Spleen (tissue), 11 donors: Measurements from ENCODE around the gene MOG. TPM values are rescaled to one million over a fixed set of nuclear protein-coding genes. Genes with fewer than 3 reads are reported as not detected.
A peak's percentile ranks its signal among the peaks of the same experiment; 100 is the strongest.

ENCODE experiments used
- DNase-seq: peaks from one replicate; pipeline ENCODE4 v3.0.0-alpha.2; 2020
- H3K27ac ChIP-seq, 8 donors: fragments of 200-600 bp; sonication (generic) in 7 of 8; 1 replicate in 4 of 8; 2 replicates in 4 of 8; pipeline versions ENCODE4 v1.5.0 to v1.8.0; 2016 to 2021; ENCODE audit warnings: inconsistent platforms in 4 of 8, mild to moderate bottlenecking in 4 of 8, moderate library complexity in 1 of 8
- H3K27me3 ChIP-seq, 7 donors: fragments of 200-600 bp; sonication (generic) in 6 of 7; replicated peaks in 1 of 7; 1 replicate in 4 of 7; 2 replicates in 3 of 7; pipeline versions ENCODE4 v1.5.0 to v1.8.0; 2016 to 2021; ENCODE audit warnings: inconsistent platforms in 3 of 7, mild to moderate bottlenecking in 1 of 7
- H3K36me3 ChIP-seq, 6 donors: fragments of 200-600 bp; sonication (generic) in 5 of 6; 1 replicate in 4 of 6; 2 replicates in 2 of 6; pipeline versions ENCODE4 v1.5.0 to v1.8.0; 2016 to 2021; ENCODE audit warnings: inconsistent platforms in 2 of 6
- H3K4me1 ChIP-seq, 6 donors: fragments of 200-600 bp; sonication (generic) in 5 of 6; 1 replicate in 3 of 6; 2 replicates in 3 of 6; pipeline versions ENCODE4 v1.5.0 to v1.8.0; 2016 to 2021; ENCODE audit warnings: inconsistent platforms in 3 of 6
- H3K4me3 ChIP-seq, 8 donors: fragments of 200-600 bp; sonication (generic) in 7 of 8; 1 replicate in 4 of 8; 2 replicates in 4 of 8; pipeline versions ENCODE4 v1.5.0 to v1.8.0; 2016 to 2021; ENCODE audit warnings: inconsistent platforms in 4 of 8, mild to moderate bottlenecking in 4 of 8, moderate library complexity in 2 of 8
- H3K9me3 ChIP-seq, 8 donors: fragments of 200-600 bp; sonication (generic) in 7 of 8; 1 replicate in 4 of 8; 2 replicates in 4 of 8; pipeline versions ENCODE4 v1.5.0 to v1.8.0; 2016 to 2021; ENCODE audit warnings: inconsistent platforms in 4 of 8
- POLR2A ChIP-seq, 3 donors: fragments of 450-650 bp; IDR thresholded peaks; one replicate each; pipeline ENCODE4 v1.5.1; 2017; ENCODE audit warnings: antibody characterized with exemption in 3 of 3, mild to moderate bottlenecking in 1 of 3
- POLR2AphosphoS5 ChIP-seq, 3 donors: sonication (generic); formaldehyde crosslinking; IDR thresholded peaks; one replicate each; pipeline ENCODE4 v1.5.1; 2017; ENCODE audit warnings: antibody characterized with exemption in 3 of 3
- WGBS, 5 donors: extraction: QIAGEN DNeasy Blood & Tissue Kit in 3 of 5; methylation state at CpG; one replicate each; pipeline versions ENCODE4 v1.1.5 to v1.1.7; 2013 to 2018; 5-methylcytosine and 5-hydroxymethylcytosine counted together
- intact Hi-C: fragments of 100-400 bp; cut with DNase I; formaldehyde crosslinking; loops from one replicate; pipeline ENCODE4 v1.15.0; 2023; ENCODE audit warnings: low total_unique reads
- polyA plus RNA-seq, 3 donors: library from polyadenylated mRNA; stranded (reverse); fragments of 200-250 nt; gene quantifications; one replicate each; pipeline ENCODE4 v1.2.1, GENCODE V29; 2013
- total RNA-seq, 7 donors: library from RNA; depleted of rRNA in 3 of 7; stranded (reverse); fragments of >200 nt in 3 of 7; fragmentation: NEBNext Ultra II Directional in 4 of 7; extraction: Animal tissue kit (Norgen Biotek cat#: 25700) in 4 of 7; gene quantifications; one replicate each; pipeline versions ENCODE4 v1.1.0 to v1.2.1, GENCODE V29; 2016 to 2021
- TF ChIP-seq, protein P1 (sequence below), 11 experiments: fragments of 200-600 bp in 7 of 11; fragments of 450-650 bp in 4 of 11; sonication (generic) in 4 of 11; IDR thresholded peaks in 8 of 11; conservative IDR thresholded peaks in 3 of 11; 1 replicate in 7 of 11; 2 replicates in 4 of 11; pipeline versions ENCODE4 v1.4.0 to v1.8.0; 2016 to 2021; ENCODE audit warnings: antibody characterized with exemption in 11 of 11, inconsistent platforms in 4 of 11, mild to moderate bottlenecking in 1 of 11
- donor health status: healthy with polysubstance abuse.
- donor health status: DM: no; HTN: no; CAD: no; lungs with moderate emphysema.
- donor health status: DM: no; HTN: no; CAD: no.
- donor health status: Bipolar disorder and iron deficiency.
- donor health status: healthy.
- donor health status: DM: no; HTN: no; CAD: no.
- donor health status: DM: yes; HTN: yes; CAD: no.

Gene MOG
- total and polyA plus RNA-seq, 10 donors, result not detected

DNA sequence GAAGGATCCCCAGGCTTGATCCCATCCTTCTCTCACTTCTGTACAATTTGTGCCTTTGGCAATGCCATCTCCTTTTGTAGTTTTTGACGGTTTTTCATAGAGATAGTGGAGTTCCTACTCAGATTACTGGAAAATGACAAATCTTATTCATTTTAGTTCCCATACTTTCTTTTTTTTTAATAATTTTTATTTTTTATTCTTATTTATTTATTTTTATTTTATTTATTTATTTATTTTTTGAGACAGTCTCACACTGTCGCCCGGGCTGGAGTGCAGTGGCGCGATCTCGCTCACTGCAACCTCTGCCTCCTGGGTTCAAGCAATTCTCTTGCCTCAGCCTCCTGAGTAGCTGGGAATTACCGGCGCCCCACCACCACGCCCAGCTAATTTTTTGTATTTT is 19.6 kb upstream of the MOG start:
- H3K27me3 ChIP-seq, result peaks cover 0 to 13% (median 0%) of the 10 kb centered on the region in 7 donors
- WGBS, 5 donors, result 85 to 96% (median 92%) methylated on average over 9 of the region's 9 CpGs
- TF ChIP-seq, protein P1, sequence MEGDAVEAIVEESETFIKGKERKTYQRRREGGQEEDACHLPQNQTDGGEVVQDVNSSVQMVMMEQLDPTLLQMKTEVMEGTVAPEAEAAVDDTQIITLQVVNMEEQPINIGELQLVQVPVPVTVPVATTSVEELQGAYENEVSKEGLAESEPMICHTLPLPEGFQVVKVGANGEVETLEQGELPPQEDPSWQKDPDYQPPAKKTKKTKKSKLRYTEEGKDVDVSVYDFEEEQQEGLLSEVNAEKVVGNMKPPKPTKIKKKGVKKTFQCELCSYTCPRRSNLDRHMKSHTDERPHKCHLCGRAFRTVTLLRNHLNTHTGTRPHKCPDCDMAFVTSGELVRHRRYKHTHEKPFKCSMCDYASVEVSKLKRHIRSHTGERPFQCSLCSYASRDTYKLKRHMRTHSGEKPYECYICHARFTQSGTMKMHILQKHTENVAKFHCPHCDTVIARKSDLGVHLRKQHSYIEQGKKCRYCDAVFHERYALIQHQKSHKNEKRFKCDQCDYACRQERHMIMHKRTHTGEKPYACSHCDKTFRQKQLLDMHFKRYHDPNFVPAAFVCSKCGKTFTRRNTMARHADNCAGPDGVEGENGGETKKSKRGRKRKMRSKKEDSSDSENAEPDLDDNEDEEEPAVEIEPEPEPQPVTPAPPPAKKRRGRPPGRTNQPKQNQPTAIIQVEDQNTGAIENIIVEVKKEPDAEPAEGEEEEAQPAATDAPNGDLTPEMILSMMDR (IDR thresholded peaks at IDR 0.05 in 8 of 11, conservative IDR thresholded peaks at IDR 0.05 in 3 of 11), result no peak
- TF ChIP-seq POLR2A (IDR thresholded peaks at IDR 0.05) (no peak), POLR2AphosphoS5 (IDR thresholded peaks at IDR 0.05) (no peak)
- no peak for DNase-seq
- no peak overlapping the region for H3K27ac ChIP-seq
- H3K4me1 ChIP-seq, result peaks cover 0 to 29% (median 21%) of the 10 kb centered on the region in 6 donors
- intact Hi-C loops, result no loop called here
- H3K4me3 ChIP-seq, result no peak overlapping the region
- no peaks in the 10 kb centered on the region for H3K9me3 ChIP-seq
- no peaks in the 10 kb centered on the region for H3K36me3 ChIP-seq

DNA sequence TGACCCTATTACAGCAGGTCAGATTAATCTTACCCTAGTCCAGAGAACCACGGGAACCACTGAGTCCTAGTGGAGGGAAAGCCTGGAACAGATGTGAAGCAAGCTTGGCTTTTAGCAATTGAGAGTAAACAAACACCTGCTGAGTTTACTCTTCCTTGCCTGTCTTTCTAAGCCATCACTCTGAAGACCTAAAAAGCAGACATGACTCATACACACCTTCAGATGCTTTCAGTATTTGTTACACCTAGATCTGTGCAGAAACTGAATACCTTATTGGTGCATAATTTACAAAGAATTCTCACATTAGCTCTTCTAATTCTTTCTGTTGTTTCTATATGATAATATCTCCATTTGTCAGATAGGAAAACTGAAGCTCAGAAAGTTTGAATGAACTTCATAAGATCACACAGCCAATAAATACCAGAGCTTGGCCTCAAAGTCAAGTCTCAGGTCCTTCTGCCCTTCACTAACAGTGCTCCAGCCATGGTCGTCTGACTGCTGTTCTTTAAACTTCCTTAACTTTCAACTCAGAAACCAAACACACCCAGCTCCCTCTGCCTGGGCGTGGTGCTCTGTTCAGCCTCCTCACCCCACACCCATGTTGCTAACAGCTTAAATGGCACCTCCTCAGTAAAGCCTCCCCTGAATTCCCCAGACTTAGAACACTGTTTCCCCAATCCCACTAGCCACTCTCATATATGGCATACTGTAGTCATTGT is 15.3 kb upstream of the MOG start:
- no peak for TF ChIP-seq POLR2A (IDR thresholded peaks at IDR 0.05)
- TF ChIP-seq, protein P1 (IDR thresholded peaks at IDR 0.05 in 8 of 11, conservative IDR thresholded peaks at IDR 0.05 in 3 of 11), result no peak
- TF ChIP-seq POLR2AphosphoS5 (IDR thresholded peaks at IDR 0.05), result no peak
- H3K4me3 ChIP-seq, result no peak overlapping the region
- no peaks in the 10 kb centered on the region for H3K9me3 ChIP-seq
- no peak for DNase-seq
- WGBS, 5 donors, result 35 to 48% (median 41%) methylated on average over 3 of the region's 3 CpGs
- peak overlapping the region in 1 of 8 donors; percentile 41 for H3K27ac ChIP-seq
- peaks cover 0 to 6% (median 0%) of the 10 kb centered on the region in 6 donors for H3K4me1 ChIP-seq
- no peaks in the 10 kb centered on the region for H3K27me3 ChIP-seq
- no peaks in the 10 kb centered on the region for H3K36me3 ChIP-seq
- intact Hi-C loops, result no loop called here

DNA sequence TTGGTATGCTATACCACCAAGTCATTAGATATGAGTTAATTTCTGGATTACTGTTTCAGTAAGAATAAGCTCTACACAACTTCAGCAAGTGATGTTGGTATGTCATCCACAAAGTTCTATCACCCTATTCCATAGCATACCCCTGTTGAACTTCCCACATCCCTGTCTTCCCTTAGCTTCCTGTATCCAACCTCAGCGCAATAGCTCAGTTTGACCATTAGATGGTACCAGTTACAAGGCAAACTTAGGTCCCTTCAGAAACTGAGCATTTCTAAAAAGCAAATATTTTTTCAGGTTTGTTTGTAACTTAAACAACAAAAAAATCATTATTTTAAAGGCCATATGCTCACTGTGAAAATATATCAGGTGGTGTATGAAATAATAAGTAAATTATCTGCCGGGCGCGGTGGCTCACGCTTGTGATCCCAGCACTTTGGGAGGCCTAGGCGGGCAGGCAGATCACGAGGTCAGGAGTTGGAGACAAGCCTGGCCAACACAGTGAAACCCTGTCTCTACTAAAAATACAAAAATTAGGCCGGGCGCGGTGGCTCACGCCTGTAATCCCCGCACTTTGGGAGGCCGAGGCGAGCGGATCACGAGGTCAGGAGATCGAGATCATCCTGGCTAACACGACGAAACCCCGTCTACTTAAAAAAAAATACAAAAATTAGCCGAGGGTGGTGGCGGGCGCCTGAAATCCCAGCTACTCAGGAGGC is 8.8 kb upstream of the MOG start:
- intact Hi-C loops, result no loop called here
- 93 to 95% (median 95%) methylated on average over 23 of the region's 23 CpGs for WGBS, 5 donors
- H3K4me1 ChIP-seq, result peaks cover 4 to 27% (median 14%) of the 10 kb centered on the region in 6 donors
- no peak for DNase-seq
- H3K9me3 ChIP-seq, result no peaks in the 10 kb centered on the region
- H3K4me3 ChIP-seq, result no peak overlapping the region
- no peaks in the 10 kb centered on the region for H3K27me3 ChIP-seq
- H3K36me3 ChIP-seq, result no peaks in the 10 kb centered on the region
- TF ChIP-seq, protein P1 (IDR thresholded peaks at IDR 0.05 in 8 of 11, conservative IDR thresholded peaks at IDR 0.05 in 3 of 11), result peak in 6 of 11 experiments; percentile 20 to 38 (median 30)
- no peak for TF ChIP-seq POLR2AphosphoS5 (IDR thresholded peaks at IDR 0.05)
- H3K27ac ChIP-seq, result no peak overlapping the region
